Peyer's patch (tissue), 4 donors: ENCODE data around the gene FAM107B. TPM values are rescaled to one million over a fixed set of nuclear protein-coding genes. Genes with fewer than 3 reads are reported as not detected.

ENCODE experiments used
- DNase-seq, 3 donors: peaks; one replicate each; pipeline ENCODE4 v3.0.0-alpha.2; 2017 to 2019
- H3K27ac ChIP-seq, 4 donors: fragments of 200-600 bp; sonication (generic); one replicate each; pipeline ENCODE4 v1.5.1; 2016 to 2019
- H3K27me3 ChIP-seq, 2 donors: fragments of 200-600 bp; sonication (generic); one replicate each; pipeline ENCODE4 v1.5.1; 2019
- H3K36me3 ChIP-seq, 3 donors: fragments of 200-600 bp; sonication (generic); one replicate each; pipeline ENCODE4 v1.5.1; 2016 to 2019
- H3K4me1 ChIP-seq, 4 donors: fragments of 200-600 bp; sonication (generic); one replicate each; pipeline ENCODE4 v1.5.1; 2016 to 2019
- H3K4me3 ChIP-seq, 4 donors: fragments of 200-600 bp; sonication (generic); 1 replicate in 3 of 4; 2 replicates in 1 of 4; pipeline ENCODE4 v1.5.1; 2016 to 2019; ENCODE audit warnings: mild to moderate bottlenecking in 1 of 4
- H3K9me3 ChIP-seq, 4 donors: fragments of 200-600 bp; sonication (generic); one replicate each; pipeline ENCODE4 v1.5.1; 2016 to 2019; ENCODE audit warnings: mild to moderate bottlenecking in 1 of 4
- CTCF ChIP-seq, 6 experiments: fragments of 450-650 bp in 4 of 6; fragments of 200-600 bp in 2 of 6; sonication (generic) in 1 of 6; IDR thresholded peaks; one replicate each; pipeline ENCODE4 v1.5.1; 2017 to 2019; ENCODE audit warnings: antibody characterized with exemption in 6 of 6, mild to moderate bottlenecking in 3 of 6, moderate library complexity in 1 of 6
- POLR2A ChIP-seq, 2 donors: fragments of 450-650 bp; IDR thresholded peaks; one replicate each; pipeline ENCODE4 v1.5.1; 2017; ENCODE audit warnings: antibody characterized with exemption in 2 of 2, mild to moderate bottlenecking in 2 of 2, moderate library complexity in 2 of 2
- total RNA-seq, 4 donors: library from RNA; depleted of rRNA; stranded (reverse); fragments of >200 nt; gene quantifications; one replicate each; pipeline ENCODE4 v1.1.0, GENCODE V29; 2016

Gene FAM107B
- total RNA-seq, 4 donors from 2014 or later: 36.6 to 89.1 (median 39.6) TPM

GRCh38 chr10:14742815-14743214 lies 31.9 kb downstream of the FAM107B start:
- DNase-seq: peak in 1 of 3 donors; percentile 42
- TF ChIP-seq POLR2A (IDR thresholded peaks at IDR 0.05) (no peak), CTCF (IDR thresholded peaks at IDR 0.05) (no peak)
- H3K27me3 ChIP-seq: no peaks in the 10 kb centered on the region
- no peaks in the 10 kb centered on the region for H3K36me3 ChIP-seq
- no peak overlapping the region for H3K4me3 ChIP-seq
- H3K9me3 ChIP-seq: no peaks in the 10 kb centered on the region
- H3K4me1 ChIP-seq: peaks cover 0 to 14% (median 0%) of the 10 kb centered on the region in 4 donors
- peak overlapping the region in 2 of 4 donors; percentile 45 to 80 for H3K27ac ChIP-seq

GRCh38 chr10:14742382-14742781 lies 32.3 kb downstream of the FAM107B start:
- H3K4me1 ChIP-seq: peaks cover 0 to 14% (median 1%) of the 10 kb centered on the region in 4 donors
- no peak for DNase-seq
- peak overlapping the region in 2 of 4 donors; percentile 45 to 80 for H3K27ac ChIP-seq
- H3K36me3 ChIP-seq: no peaks in the 10 kb centered on the region
- H3K9me3 ChIP-seq: no peaks in the 10 kb centered on the region
- H3K27me3 ChIP-seq: no peaks in the 10 kb centered on the region
- H3K4me3 ChIP-seq: no peak overlapping the region
- TF ChIP-seq POLR2A (IDR thresholded peaks at IDR 0.05) (no peak), CTCF (IDR thresholded peaks at IDR 0.05) (no peak)

- Histone ChIP-seq H3K9me3 (no peaks in the 10 kb centered on the region), H3K27me3 (no peaks in the 10 kb centered on the region), H3K4me3 (no peak overlapping the region), H3K36me3 (no peaks in the 10 kb centered on the region), H3K27ac (peak overlapping the region in 3 of 4 donors; percentile 11 to 80 (median 76)), H3K4me1 (peaks cover 0 to 15% (median 5%) of the 10 kb centered on the region in 4 donors)
- DNase-seq: peak in 2 of 3 donors; percentile 52 to 55
- TF ChIP-seq CTCF (IDR thresholded peaks at IDR 0.05): no peak
- TF ChIP-seq POLR2A (IDR thresholded peaks at IDR 0.05): no peak
Observed at GRCh38 chr10:14740684-14741247, 33.9 kb downstream of the FAM107B start.

GRCh38 chr10:14737808-14738545 lies 36.7 kb downstream of the FAM107B start:
- Histone ChIP-seq H3K27me3 (no peaks in the 10 kb centered on the region), H3K4me3 (no peak overlapping the region), H3K9me3 (no peaks in the 10 kb centered on the region), H3K36me3 (no peaks in the 10 kb centered on the region), H3K27ac (peak overlapping the region in 1 of 4 donors; percentile 62), H3K4me1 (peaks cover 0 to 18% (median 5%) of the 10 kb centered on the region in 4 donors)
- DNase-seq: no peak
- TF ChIP-seq CTCF (IDR thresholded peaks at IDR 0.05): no peak
- no peak for TF ChIP-seq POLR2A (IDR thresholded peaks at IDR 0.05)

DNA sequence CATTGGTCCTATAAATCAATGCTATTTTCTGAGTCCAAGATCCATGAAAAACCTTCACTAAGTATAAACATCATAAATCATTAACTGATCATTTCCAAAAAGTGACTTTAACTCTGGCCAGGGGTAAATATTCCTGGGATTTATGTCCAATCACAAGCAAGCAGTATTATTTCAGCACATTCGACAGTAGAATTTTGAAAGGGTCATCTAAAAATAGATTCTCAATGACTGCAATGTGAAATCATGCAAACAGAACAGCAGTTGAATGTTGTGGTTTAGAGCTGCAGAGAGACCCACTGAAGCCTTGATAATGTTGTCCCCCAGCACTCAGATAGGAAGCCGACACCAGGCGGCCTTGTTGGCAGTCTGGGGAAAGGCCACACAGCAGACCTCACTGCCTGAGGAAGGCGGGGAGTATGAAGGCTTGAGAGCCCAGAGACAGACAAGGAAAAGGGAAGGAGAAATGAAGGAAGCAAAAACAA lies 38.1 kb downstream of the FAM107B start:
- TF ChIP-seq CTCF (IDR thresholded peaks at IDR 0.05) (peak in 1 of 6 experiments; percentile 7), POLR2A (IDR thresholded peaks at IDR 0.05) (no peak)
- DNase-seq: peak in 2 of 3 donors; percentile 72 to 73
- Histone ChIP-seq H3K27me3 (no peaks in the 10 kb centered on the region), H3K4me3 (no peak overlapping the region), H3K27ac (peak overlapping the region in 3 of 4 donors; percentile 38 to 69 (median 62)), H3K4me1 (peaks cover 0 to 10% (median 5%) of the 10 kb centered on the region in 4 donors), H3K36me3 (no peaks in the 10 kb centered on the region), H3K9me3 (no peaks in the 10 kb centered on the region)
